Neuronal stem cell (in vitro differentiated cells): ENCODE results near the gene MARCHF3.

Source experiments
- DNase-seq: peaks from one replicate; pipeline ENCODE4 v3.0.0-alpha.2; 2013; ENCODE audit warnings: low spot score
- H2AFZ ChIP-seq: one replicate; pipeline ENCODE4 v1.6.1; 2013; ENCODE audit warnings: mild to moderate bottlenecking, low read length, inconsistent platforms
- H2AK5ac ChIP-seq: 2 replicates; pipeline ENCODE4 v1.6.1; 2013; ENCODE audit warnings: low read depth, mild to moderate bottlenecking, inconsistent platforms, low read length, moderate library complexity, mixed read lengths
- H2BK120ac ChIP-seq: 2 replicates; pipeline ENCODE4 v1.6.1; 2013; ENCODE audit warnings: low read depth, mild to moderate bottlenecking, inconsistent platforms, low read length, moderate library complexity, mixed read lengths
- H2BK12ac ChIP-seq: one replicate; pipeline ENCODE4 v1.6.1; 2013; ENCODE audit warnings: low read length, inconsistent platforms
- H2BK15ac ChIP-seq: 2 replicates; pipeline ENCODE4 v1.6.1; 2013; ENCODE audit warnings: mild to moderate bottlenecking, low read length, inconsistent platforms, mixed read lengths
- H2BK5ac ChIP-seq: one replicate; pipeline ENCODE4 v1.6.1; 2013; ENCODE audit warnings: inconsistent platforms, mild to moderate bottlenecking, low read length, moderate library complexity
- H3K14ac ChIP-seq: one replicate; pipeline ENCODE4 v1.6.1; 2013; ENCODE audit warnings: low read length, inconsistent platforms
- H3K18ac ChIP-seq: 2 replicates; pipeline ENCODE4 v1.6.1; 2013; ENCODE audit warnings: low read length, inconsistent platforms
- H3K23ac ChIP-seq: 2 replicates; pipeline ENCODE4 v1.6.1; 2013; ENCODE audit warnings: low read depth, mild to moderate bottlenecking, mixed read lengths, low read length, inconsistent platforms; ENCODE audit not compliant: poor library complexity
- H3K27ac ChIP-seq: replicated peaks from 3 replicates; pipeline ENCODE4 v1.5.1; 2013; ENCODE audit warnings: low read length, inconsistent platforms
- H3K27me3 ChIP-seq, 3 experiments: 2 replicates each; pipeline ENCODE4 v1.6.1; 2013; ENCODE audit warnings: low read length in 3 of 3, mild to moderate bottlenecking in 2 of 3, inconsistent platforms in 1 of 3, low read depth in 1 of 3, mixed read lengths in 1 of 3, moderate library complexity in 1 of 3; ENCODE audit not compliant: control insufficient read depth in 3 of 3, insufficient read depth in 3 of 3
- H3K36me3 ChIP-seq, 2 donors: replicated peaks in 1 of 2; 2 replicates each; pipeline ENCODE4 v1.6.1; 2013; ENCODE audit warnings: low read length in 2 of 2; ENCODE audit not compliant: control insufficient read depth in 2 of 2, insufficient read depth in 2 of 2
- H3K4ac ChIP-seq: 2 replicates; pipeline ENCODE4 v1.6.1; 2013; ENCODE audit warnings: inconsistent platforms, mild to moderate bottlenecking, low read length, moderate library complexity
- H3K4me1 ChIP-seq, 2 donors: 1 replicate in 1 of 2; 2 replicates in 1 of 2; pipeline ENCODE4 v1.6.1; 2013; ENCODE audit warnings: low read length in 2 of 2, low read depth in 1 of 2; ENCODE audit not compliant: control insufficient read depth in 2 of 2, insufficient read depth in 1 of 2
- H3K4me2 ChIP-seq: one replicate; pipeline ENCODE4 v1.6.1; 2013; ENCODE audit warnings: mild to moderate bottlenecking, low read length, inconsistent platforms; ENCODE audit not compliant: insufficient read depth, poor library complexity, severe bottlenecking
- H3K4me3 ChIP-seq, 2 donors: 2 replicates each; pipeline ENCODE4 v1.5.1; 2013; ENCODE audit warnings: low read length in 2 of 2, mild to moderate bottlenecking in 2 of 2, inconsistent platforms in 1 of 2, moderate library complexity in 1 of 2
- H3K79me1 ChIP-seq: one replicate; pipeline ENCODE4 v1.6.1; 2013; ENCODE audit warnings: low read depth, mild to moderate bottlenecking, inconsistent platforms, low read length, moderate library complexity
- H3K9ac ChIP-seq: one replicate; pipeline ENCODE4 v1.6.1; 2013; ENCODE audit warnings: mild to moderate bottlenecking, low read depth, low read length, inconsistent platforms; ENCODE audit not compliant: poor library complexity
- H3K9me3 ChIP-seq, 2 donors: replicated peaks in 1 of 2; 2 replicates each; pipeline versions ENCODE3 to v1.6.1; 2013; ENCODE audit warnings: low read length in 2 of 2, mild to moderate bottlenecking in 2 of 2, inconsistent platforms in 1 of 2, low read depth in 1 of 2, mixed read lengths in 1 of 2, moderate library complexity in 1 of 2; ENCODE audit not compliant: control insufficient read depth in 2 of 2, insufficient read depth in 1 of 2
- H4K8ac ChIP-seq: one replicate; pipeline ENCODE4 v1.6.1; 2013; ENCODE audit warnings: low read depth, mild to moderate bottlenecking, inconsistent platforms, low read length, moderate library complexity
- H4K91ac ChIP-seq: one replicate; pipeline ENCODE4 v1.6.1; 2013; ENCODE audit warnings: low read length, low read depth, mild to moderate bottlenecking, inconsistent platforms; ENCODE audit not compliant: poor library complexity
- WGBS, 2 donors: extraction: QIAGEN DNeasy Blood & Tissue Kit; methylation state at CpG; one replicate each; pipeline ENCODE4 v1.1.7; 2013; ENCODE audit warnings: missing lambda C conversion rate in 2 of 2, mixed read lengths in 1 of 2; ENCODE audit not compliant: insufficient read length in 2 of 2, insufficient replicate concordance in 1 of 2; ENCODE audit errors: extremely low coverage in 2 of 2; 5-methylcytosine and 5-hydroxymethylcytosine counted together

The MARCHF3 gene

DNA sequence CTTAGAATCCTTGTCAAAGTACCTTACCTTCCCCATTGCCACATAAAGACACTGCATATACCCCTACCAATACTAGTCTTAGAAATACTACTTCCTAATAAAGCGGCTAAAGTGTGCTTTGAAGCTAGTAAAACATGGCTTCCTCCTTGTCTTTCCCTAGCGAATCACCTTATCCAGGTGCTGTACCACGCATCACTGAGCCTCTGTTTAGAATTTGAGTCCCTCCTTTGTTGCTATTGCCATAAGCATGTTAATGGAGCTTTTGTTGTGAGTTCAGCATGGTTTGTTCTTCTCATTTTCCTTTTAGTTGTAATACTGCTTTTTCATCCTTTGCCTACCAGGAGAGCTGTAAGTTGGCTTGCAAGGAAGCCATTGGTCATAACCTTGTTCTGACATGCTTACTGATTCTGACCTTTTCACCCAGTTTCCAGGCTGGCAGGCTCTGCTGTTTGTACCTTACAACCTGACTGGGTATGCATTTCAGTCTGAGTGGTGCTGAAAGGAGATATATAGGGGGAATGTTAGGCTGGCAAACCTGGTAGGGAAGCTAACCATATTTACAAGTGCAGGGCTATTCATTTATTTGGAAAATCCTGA lies 203.6 kb downstream of the MARCHF3 start:
- Histone ChIP-seq H3K27ac (no peak overlapping the region), H3K4me3 (no peak overlapping the region), H4K91ac (no peak overlapping the region), H3K4me1 (no peaks in the 10 kb centered on the region), H2AK5ac (no peak overlapping the region), H3K9ac (no peak overlapping the region), H3K9me3 (no peaks in the 10 kb centered on the region), H2BK12ac (no peak overlapping the region), H2BK15ac (no peak overlapping the region), H2BK120ac (no peak overlapping the region), H3K4ac (no peak overlapping the region), H3K4me2 (no peak overlapping the region), H2BK5ac (no peak overlapping the region), H3K23ac (no peak overlapping the region), H4K8ac (no peak overlapping the region), H3K14ac (no peak overlapping the region), H3K18ac (no peak overlapping the region), H2AFZ (no peak overlapping the region), H3K36me3 (peaks cover 43 to 100% of the 10 kb centered on the region in 2 donors), H3K27me3 (no peaks in the 10 kb centered on the region), H3K79me1 (peaks cover 3% of the 10 kb centered on the region)
- DNase-seq, result no peak
- WGBS, 2 donors, result no CpG with 5 or more reads among the region's 3 CpGs

DNA sequence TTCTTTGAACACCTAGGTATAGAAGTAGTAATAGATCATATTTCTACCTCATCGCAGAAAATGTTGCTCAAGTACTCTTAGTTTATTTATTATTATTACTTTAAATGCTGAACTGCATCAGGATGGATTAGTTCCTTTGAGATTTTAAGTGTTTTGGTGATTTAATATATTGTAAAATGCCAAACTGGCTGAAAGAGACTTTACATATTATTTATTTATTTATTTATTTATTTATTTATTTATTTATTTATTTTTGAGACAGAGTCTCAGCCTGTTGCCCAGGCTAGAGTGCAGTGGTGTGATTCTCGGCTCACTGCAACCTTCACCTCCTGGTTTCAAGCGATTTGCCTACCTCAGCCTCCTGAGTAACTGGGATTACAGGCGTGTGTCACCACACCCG lies 211.1 kb downstream of the MARCHF3 start:
- DNase-seq, result no peak
- Histone ChIP-seq H3K79me1 (peaks cover 5% of the 10 kb centered on the region), H2BK120ac (no peak overlapping the region), H3K4me3 (no peak overlapping the region), H3K4ac (no peak overlapping the region), H4K8ac (no peak overlapping the region), H3K36me3 (peaks cover 28 to 99% of the 10 kb centered on the region in 2 donors), H3K14ac (no peak overlapping the region), H3K9me3 (peaks cover 0 to 2% of the 10 kb centered on the region in 2 donors), H2BK5ac (no peak overlapping the region), H3K9ac (no peak overlapping the region), H2BK15ac (no peak overlapping the region), H2AK5ac (no peak overlapping the region), H2AFZ (no peak overlapping the region), H3K18ac (no peak overlapping the region), H3K27ac (no peak overlapping the region), H2BK12ac (no peak overlapping the region), H3K23ac (no peak overlapping the region), H3K4me2 (no peak overlapping the region), H3K27me3 (no peaks in the 10 kb centered on the region), H4K91ac (no peak overlapping the region), H3K4me1 (no peaks in the 10 kb centered on the region)
- WGBS, 2 donors, result no CpG with 5 or more reads among the region's 5 CpGs

GRCh38 chr5:126818736-126819135 lies 211.6 kb downstream of the MARCHF3 start:
- no peak for DNase-seq
- Histone ChIP-seq H3K14ac (no peak overlapping the region), H4K8ac (no peak overlapping the region), H3K27ac (no peak overlapping the region), H2AFZ (no peak overlapping the region), H3K27me3 (no peaks in the 10 kb centered on the region), H4K91ac (no peak overlapping the region), H3K79me1 (peaks cover 5% of the 10 kb centered on the region), H2BK120ac (no peak overlapping the region), H3K23ac (no peak overlapping the region), H2BK15ac (no peak overlapping the region), H3K4me1 (no peaks in the 10 kb centered on the region), H3K9ac (no peak overlapping the region), H3K4me3 (no peak overlapping the region), H3K36me3 (peaks cover 29 to 99% of the 10 kb centered on the region in 2 donors), H2AK5ac (no peak overlapping the region), H3K9me3 (peaks cover 0 to 2% of the 10 kb centered on the region in 2 donors), H3K4me2 (no peak overlapping the region), H2BK12ac (no peak overlapping the region), H3K18ac (no peak overlapping the region), H3K4ac (no peak overlapping the region), H2BK5ac (no peak overlapping the region)
- WGBS, 2 donors, result no CpG with 5 or more reads among the region's 4 CpGs
